IMR-90 (cell line): ENCODE results near the gene PRDM5.

ENCODE experiments used
- BHLHE40 ChIP-seq: fragments of 150-350 bp; IDR thresholded peaks from 2 replicates; pipeline ENCODE4 v1.6.1; 2016; ENCODE audit warnings: mild to moderate bottlenecking, low read depth, low read length
- CEBPB ChIP-seq: IDR thresholded peaks from 2 replicates; pipeline ENCODE4 v1.6.1; 2012; ENCODE audit warnings: low read depth, low read length, improper control_type of control experiment
- FOS ChIP-seq: fragments of 150-350 bp; IDR thresholded peaks from 2 replicates; pipeline ENCODE4 v1.6.1; 2016; ENCODE audit warnings: low read depth, low read length
- MAZ ChIP-seq: IDR thresholded peaks from 2 replicates; pipeline ENCODE4 v1.6.1; 2012; ENCODE audit warnings: low read depth, mild to moderate bottlenecking, low read length, improper control_type of control experiment, moderate library complexity, borderline replicate concordance
- MXI1 ChIP-seq: IDR thresholded peaks from 2 replicates; pipeline ENCODE4 v1.6.1; 2012; ENCODE audit warnings: low read depth, mild to moderate bottlenecking, low read length, moderate library complexity, borderline replicate concordance
- POLR2A ChIP-seq: IDR thresholded peaks from 2 replicates; pipeline ENCODE4 v1.6.1; 2012; ENCODE audit warnings: mild to moderate bottlenecking, low read depth, low read length
- RAD21 ChIP-seq: IDR thresholded peaks from 2 replicates; pipeline ENCODE4 v1.6.1; 2012; ENCODE audit warnings: low read length, improper control_type of control experiment
- RCOR1 ChIP-seq: IDR thresholded peaks from 2 replicates; pipeline ENCODE4 v1.6.1; 2012; ENCODE audit warnings: mild to moderate bottlenecking, low read length, improper control_type of control experiment; ENCODE audit not compliant: insufficient replicate concordance
- RFX5 ChIP-seq: IDR thresholded peaks from 2 replicates; pipeline ENCODE4 v1.8.0; 2012; ENCODE audit warnings: low read depth, mild to moderate bottlenecking, low read length, moderate library complexity
- SMC3 ChIP-seq: fragments of 150-350 bp; IDR thresholded peaks from 2 replicates; pipeline ENCODE4 v1.6.1; 2016; ENCODE audit warnings: low read depth, mild to moderate bottlenecking, antibody characterized with exemption, low read length, moderate library complexity
- TF ChIP-seq, protein P1 (sequence below): conservative IDR thresholded peaks from 2 replicates; pipeline ENCODE4 v1.5.1; 2012; ENCODE audit warnings: mild to moderate bottlenecking, low read depth, low read length, improper control_type of control experiment
- TF ChIP-seq, protein P2 (sequence below): fragments of 150-350 bp; IDR thresholded peaks from 2 replicates; pipeline ENCODE4 v1.6.1; 2017; ENCODE audit warnings: mild to moderate bottlenecking, antibody characterized with exemption, low read length, low read depth

DNA sequence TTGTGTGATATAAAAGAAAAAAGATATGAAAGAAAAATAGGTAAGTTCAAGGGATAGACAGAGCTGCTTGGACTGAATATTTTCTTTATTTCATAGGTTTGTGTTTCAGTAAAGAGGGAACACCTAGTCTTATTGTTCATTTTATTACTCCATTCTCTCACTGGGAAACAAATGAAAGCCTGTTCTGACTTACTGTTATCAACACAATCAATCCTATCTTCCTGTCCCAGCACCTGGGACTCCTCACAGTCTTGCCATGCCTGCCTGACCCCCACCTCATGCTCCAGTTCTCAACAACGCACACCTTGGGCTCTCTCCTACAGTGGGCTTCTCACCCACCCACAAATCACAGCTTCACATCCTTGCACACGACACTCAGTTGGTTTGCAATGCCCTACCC lies 189.5 kb downstream of the PRDM5 start:
- TF ChIP-seq POLR2A: no peak
- TF ChIP-seq, protein P1, sequence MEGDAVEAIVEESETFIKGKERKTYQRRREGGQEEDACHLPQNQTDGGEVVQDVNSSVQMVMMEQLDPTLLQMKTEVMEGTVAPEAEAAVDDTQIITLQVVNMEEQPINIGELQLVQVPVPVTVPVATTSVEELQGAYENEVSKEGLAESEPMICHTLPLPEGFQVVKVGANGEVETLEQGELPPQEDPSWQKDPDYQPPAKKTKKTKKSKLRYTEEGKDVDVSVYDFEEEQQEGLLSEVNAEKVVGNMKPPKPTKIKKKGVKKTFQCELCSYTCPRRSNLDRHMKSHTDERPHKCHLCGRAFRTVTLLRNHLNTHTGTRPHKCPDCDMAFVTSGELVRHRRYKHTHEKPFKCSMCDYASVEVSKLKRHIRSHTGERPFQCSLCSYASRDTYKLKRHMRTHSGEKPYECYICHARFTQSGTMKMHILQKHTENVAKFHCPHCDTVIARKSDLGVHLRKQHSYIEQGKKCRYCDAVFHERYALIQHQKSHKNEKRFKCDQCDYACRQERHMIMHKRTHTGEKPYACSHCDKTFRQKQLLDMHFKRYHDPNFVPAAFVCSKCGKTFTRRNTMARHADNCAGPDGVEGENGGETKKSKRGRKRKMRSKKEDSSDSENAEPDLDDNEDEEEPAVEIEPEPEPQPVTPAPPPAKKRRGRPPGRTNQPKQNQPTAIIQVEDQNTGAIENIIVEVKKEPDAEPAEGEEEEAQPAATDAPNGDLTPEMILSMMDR: no peak
- TF ChIP-seq RAD21: no peak
- TF ChIP-seq CEBPB: no peak
- TF ChIP-seq, protein P2, sequence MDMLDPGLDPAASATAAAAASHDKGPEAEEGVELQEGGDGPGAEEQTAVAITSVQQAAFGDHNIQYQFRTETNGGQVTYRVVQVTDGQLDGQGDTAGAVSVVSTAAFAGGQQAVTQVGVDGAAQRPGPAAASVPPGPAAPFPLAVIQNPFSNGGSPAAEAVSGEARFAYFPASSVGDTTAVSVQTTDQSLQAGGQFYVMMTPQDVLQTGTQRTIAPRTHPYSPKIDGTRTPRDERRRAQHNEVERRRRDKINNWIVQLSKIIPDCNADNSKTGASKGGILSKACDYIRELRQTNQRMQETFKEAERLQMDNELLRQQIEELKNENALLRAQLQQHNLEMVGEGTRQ: no peak
- no peak for TF ChIP-seq MAZ
- TF ChIP-seq SMC3: no peak
- no peak for TF ChIP-seq RCOR1
- TF ChIP-seq RFX5: no peak
- TF ChIP-seq MXI1: no peak
- no peak for TF ChIP-seq BHLHE40
- no peak for TF ChIP-seq FOS
